Loucy (cell line): ENCODE data around the gene GPR156.

Experiments
- CTCF ChIP-seq: fragments of 200-600 bp; sonication (generic); conservative IDR thresholded peaks from 2 replicates; pipeline ENCODE4 v1.5.1; 2014; ENCODE audit warnings: mild to moderate bottlenecking, antibody characterized with exemption, low read length
- EZH2phosphoT487 ChIP-seq: fragments of 200-600 bp; IDR thresholded peaks from 2 replicates; pipeline ENCODE4 v1.6.1; 2018; ENCODE audit warnings: antibody characterized with exemption, mild to moderate bottlenecking, moderate library complexity, borderline replicate concordance

DNA sequence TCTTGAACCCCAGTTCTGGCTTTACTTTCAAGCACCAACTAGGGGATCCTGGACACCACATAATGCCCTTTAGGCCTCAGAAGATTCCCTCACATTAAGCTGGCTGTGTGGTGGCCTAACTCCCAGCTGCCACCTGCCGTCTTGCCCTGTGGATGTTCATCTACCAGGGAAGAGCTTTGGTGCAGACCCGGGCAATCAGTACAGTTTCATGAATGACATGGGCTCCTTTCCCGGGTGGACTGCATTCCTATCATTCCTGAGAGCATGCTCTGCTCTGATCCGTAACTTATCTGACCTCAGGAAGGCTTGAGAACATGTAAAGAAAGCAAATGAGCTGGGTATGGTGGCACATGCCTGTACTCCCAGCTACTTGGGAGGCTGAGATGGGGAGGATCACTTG, 140.8 kb downstream of the GPR156 start:
- TF ChIP-seq CTCF (no peak), EZH2phosphoT487 (no peak)
